Measurements from ENCODE around the gene ARHGEF6.

ARHGEF6 gene

DNA sequence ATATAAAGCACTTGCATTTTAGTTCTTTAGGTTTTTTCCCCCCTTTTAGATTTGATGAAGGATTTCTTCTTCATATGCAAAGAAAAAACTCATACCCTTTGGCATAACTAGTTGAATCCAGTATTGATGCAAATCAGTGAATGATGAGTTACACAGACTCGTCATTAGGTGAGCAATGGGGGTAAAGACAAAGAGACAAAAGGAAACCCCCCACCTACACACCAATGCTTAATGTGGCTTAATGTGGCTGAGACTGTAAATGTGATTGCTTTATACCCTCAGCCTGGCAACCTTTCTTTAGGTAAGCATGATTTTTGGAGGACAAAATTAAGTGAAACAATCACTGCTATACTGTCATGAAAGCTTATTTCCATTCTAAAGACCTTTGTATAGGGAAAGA is 93.3 kb downstream of the ARHGEF6 start:
- no peak for DNase-seq

DNA sequence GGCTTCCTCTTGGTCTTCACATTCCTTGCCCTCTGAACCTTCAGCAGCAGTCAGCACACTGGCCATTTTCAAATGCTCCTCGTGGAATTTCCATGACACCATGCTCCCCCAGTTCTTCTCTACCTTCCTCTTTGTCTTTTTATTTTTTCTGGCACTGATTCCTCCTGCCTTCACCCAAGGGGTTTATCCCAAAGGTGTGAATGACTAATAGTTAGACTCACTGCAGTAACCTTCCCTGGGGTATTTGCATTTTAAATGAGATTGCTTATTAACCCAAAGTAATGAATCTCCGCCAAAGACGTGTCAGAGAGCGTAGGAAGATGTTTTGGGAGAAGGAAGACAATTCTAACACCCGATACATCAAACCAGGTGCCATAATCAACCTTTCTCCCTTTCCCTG is 96.6 kb downstream of the ARHGEF6 start:
- no peak for DNase-seq

DNA sequence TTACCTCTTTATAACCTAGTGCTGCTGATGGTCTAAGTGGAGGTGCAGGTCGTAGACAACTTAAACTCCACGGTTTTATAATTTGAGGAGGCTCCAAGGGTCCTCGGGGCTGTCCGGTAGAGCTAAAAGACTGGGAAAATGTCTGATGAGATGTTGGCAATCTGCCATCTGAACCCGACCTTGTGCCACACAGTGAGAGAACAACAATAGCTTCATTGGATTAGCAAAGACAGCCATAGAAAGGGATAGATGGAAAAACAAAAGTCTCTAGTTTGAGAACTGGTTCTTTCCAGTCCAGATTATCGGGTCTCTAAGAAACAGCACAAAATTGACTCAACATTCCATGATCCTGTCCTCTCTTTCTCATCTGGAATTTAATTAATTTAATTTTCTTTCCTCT is 101.2 kb downstream of the ARHGEF6 start:
- DNase-seq = no peak

DNA sequence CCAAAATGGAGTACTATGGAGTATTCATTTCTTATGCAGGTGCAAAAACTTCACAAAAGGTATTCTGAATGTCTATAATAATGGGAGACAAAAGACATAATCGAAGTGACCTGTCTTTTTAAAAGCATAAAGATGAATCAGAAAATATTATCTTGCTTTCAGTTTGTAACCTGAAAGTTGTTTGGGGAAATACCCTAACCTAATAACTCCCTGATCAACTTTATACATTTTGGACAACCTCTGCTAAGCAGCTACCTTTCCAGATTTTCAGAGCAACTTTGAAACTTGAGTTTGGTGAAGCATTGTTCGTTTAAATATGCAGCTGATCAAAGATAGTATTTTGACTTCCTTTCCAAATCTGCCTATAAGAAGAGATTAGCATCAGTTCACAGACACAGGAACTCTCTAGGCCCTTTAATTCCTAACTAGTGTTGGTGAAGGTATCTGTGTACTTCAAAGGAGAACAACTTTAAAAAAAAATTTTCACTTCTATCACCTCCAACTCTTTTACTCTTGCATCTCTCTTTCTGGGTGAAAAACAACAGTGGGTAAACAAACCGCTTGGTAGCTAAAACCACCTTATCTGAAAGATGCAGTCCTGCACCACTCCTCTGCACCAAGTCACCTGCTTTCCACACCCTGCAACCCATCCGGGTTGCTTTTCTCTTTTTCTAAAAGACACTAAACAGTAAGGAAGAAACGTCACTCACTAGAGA is 106.3 kb downstream of the ARHGEF6 start:
- DNase-seq = no peak

DNA sequence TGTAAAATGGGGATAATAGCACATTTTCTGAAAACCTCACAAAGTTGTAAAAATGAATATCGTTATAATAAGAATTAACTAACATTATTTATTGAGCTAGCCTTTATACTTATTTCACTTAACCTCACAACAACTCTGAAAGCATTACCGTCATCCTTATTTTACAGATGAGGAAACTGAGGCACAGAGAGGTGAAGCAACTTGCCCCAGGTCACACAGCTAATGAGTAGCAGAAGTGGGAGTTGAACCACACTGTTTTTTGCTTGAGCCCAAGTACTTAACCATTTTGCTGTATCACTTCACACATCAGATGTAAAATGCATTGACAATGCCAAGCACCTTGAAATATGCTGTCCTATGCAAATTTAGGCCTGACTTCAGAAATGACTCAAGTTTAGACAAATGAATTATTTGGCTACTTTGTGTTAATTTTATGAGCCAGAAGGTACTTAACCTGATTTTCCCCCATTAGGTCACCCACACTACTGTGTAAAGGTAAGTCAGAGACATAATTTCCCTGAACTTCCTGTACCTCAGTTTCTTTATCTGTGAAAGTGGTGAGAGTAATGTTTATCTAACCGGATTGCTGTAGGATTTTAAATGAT is 109.6 kb downstream of the ARHGEF6 start:
- DNase-seq = no peak

DNA sequence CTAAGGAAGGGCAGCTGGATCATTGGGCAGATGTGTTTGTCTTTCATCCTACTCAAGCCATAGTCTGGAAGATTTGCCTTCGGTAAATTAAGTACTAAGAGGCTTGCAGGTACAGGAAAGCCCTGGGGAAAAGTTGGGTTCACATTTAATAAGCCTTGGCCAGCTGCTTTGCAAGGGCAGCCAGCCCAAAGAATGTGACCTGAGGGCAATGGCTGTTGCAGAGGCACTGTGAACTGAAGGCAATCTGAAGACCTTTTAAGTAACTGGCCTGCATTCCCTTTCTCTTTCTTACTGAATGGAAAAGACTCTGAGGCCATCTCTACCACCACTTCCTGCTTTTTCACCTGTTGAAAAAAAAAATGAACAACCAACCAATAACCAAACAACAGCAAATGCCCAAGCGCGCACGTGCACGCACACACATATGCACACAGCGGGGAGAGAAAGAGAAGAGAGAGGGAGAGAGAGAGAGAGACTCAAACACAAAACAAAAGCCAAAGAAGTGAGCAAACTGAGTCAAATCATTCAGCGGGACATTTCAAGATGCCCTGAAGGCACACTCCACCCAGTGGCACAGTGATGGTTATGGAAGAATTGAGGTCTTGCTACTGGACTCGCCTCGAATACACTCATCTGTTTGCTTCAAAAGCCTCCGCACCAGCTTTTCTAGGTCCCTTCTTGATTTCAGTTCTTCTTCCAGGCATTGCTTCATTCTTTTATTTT is 113.1 kb downstream of the ARHGEF6 start:
- no peak for DNase-seq

DNA sequence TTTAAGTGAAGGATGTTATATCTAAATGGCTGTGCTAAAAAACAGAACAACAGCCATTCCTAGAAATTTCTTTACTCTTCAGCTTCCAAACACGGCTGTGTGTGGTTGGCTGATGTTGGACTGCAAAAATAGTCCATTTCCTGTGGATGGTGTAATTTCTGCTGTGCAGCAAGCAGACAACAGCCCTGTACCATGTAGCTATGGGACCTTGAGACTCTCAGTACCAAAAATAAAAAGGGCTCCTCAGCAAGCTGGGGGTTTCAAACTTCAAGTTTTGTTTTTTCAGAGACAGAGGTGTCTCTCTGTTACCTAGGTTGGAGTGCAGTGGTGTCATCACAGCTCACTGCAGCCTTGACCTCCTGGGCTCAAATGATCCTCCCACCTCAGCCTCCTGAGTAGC is 114.6 kb downstream of the ARHGEF6 start:
- DNase-seq = no peak

DNA sequence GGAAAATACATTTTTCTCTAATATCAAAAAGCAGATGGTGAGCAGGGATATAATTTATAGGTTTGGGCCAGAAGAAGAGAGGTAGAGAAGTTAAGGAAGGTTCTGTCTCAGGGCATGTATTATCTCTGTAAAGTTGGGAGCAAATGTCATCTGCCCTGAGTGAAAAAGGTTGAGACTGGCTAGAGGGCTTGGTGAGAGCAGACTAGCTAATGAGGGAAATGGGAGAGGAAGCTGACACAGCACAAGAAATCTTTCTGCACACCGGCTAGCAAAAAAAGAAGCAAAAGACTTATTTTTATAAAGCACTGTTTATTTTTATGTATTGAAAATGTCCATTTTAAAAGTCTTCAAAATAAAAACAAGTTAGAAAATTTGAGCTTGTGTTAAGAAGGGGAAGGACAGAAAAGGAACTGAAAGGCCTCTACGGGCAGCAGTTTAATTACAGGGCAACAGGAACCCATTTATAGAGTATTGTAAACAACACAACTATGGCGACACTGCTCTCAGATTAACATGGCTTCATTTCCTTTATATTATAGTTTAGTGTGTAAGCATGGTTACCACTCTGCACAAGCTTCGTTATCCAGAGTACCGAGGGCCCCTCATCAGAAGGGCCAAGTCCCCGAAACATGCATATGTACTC is 115.4 kb downstream of the ARHGEF6 start:
- no peak for DNase-seq

DNA sequence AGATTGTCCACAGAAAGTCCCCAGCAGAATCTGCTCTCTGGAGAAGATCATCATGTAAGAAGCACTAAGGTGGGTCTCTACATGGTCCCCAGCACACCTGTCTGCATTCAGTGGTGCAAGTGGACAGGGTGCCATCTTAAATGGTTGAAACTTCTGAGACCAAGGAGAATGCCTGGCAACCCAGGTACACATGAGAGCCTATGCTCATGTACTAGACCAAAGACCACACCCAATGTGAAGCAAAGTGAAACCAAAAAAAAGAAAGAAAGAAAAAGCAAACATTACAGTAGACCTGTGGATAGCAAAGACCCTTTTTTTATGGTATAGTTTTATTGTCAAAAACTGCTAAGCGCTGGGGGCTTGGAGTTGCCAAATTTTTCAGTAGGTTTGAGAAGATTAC is 117.8 kb downstream of the ARHGEF6 start:
- DNase-seq = no peak

DNA sequence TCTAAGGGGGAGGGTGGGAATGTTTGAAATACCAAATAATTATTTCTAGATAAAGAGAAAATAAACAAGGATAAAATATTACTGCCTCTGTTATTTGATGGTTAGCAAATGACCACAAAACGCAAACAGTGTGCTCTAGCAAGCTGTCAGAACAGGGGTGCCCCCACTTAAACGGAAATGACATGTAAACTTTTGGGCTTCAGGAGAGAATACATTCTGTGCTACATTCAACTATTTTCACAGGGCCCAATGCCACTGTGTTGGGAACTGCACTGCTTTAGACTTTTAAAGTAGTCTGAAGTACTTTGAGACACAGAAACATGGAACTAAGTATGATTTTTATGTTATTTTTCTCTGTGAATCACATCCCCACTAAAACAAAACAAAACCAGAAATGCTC is 118.6 kb downstream of the ARHGEF6 start:
- no peak for DNase-seq

DNA sequence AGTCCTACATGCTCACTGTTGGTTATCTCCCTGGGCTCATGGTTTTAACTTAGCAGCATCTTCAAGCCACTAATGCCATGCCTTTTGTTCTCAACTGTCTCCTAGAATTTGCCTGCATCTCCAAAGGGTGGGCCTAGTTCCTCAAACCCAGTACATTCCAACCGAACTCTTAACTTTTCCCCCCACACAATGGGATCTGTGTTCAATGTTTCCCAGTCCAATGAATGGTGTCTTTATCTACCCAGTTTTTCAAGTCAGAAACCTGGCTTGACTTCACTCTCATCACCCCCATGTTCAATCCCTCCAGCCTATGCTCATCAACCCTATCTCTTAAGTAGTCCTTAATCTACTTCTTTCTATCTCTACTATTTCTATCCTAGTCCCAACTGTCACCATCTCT is 119.8 kb downstream of the ARHGEF6 start:
- no peak for DNase-seq

DNA sequence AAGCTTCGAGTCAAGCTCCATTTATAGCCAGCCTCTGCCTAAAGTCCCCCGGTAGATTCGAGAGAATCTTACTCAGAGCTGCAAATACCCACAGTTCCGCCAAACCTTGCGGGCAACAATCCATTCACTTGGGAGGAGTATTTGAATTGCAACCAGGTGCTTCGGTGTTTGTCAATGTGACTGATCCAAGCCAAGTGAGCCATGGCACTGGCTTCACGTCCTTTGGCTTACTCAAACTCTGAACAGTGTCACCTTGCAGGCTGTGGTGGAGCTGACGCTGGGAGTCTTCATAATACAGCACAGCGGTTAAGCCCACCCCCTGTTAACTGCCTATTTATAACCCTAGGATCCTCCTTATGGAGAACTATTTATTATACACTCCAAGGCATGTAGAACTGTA is 121.6 kb downstream of the ARHGEF6 start:
- no peak for DNase-seq

DNA sequence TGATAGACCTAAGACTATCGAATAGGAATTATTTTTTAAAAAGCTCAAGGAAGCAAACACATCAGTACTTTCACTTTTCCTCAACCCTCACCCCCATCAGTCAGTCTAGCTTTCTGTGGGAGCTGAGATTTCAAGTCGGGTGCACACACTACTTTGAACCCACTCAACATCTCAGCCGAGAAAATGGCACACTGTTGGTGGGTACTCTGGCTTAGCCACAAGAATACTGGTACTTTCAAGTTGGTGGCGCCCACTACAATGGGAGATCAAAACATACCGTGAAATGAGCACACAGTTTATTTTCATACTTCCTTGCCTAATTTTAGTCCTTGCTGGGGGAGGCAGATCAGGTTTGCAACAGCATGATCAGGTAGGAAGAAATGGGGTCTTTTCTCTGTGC is 122.6 kb downstream of the ARHGEF6 start:
- no peak for DNase-seq

DNA sequence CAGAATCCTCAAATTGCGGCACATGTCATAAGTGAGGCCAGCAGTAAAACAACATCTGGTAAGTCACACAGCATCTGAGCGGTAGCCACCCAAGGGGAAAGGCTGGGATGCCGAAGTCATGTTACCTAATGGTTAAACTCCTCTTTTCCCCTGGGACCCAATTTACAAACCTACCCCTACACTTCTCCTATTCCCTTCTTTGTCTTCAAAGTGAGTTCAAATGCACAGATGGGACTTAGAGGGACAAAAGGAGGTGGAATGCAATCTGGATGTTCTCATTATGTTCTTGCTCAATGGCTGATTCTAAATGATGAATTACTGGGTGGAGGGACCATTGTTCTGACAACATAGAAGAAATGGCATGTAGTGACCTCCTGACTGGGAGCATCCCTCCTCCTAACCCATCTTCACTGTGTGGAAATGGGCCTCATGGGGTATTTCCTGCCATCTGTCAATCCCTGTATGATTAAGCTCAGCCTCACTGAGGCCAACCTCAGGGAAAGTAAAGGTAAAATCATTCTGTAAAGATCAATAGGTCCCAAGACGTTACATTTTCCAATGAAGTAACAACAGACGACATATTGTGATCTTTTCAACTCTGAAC is 124.3 kb downstream of the ARHGEF6 start:
- DNase-seq = no peak

DNA sequence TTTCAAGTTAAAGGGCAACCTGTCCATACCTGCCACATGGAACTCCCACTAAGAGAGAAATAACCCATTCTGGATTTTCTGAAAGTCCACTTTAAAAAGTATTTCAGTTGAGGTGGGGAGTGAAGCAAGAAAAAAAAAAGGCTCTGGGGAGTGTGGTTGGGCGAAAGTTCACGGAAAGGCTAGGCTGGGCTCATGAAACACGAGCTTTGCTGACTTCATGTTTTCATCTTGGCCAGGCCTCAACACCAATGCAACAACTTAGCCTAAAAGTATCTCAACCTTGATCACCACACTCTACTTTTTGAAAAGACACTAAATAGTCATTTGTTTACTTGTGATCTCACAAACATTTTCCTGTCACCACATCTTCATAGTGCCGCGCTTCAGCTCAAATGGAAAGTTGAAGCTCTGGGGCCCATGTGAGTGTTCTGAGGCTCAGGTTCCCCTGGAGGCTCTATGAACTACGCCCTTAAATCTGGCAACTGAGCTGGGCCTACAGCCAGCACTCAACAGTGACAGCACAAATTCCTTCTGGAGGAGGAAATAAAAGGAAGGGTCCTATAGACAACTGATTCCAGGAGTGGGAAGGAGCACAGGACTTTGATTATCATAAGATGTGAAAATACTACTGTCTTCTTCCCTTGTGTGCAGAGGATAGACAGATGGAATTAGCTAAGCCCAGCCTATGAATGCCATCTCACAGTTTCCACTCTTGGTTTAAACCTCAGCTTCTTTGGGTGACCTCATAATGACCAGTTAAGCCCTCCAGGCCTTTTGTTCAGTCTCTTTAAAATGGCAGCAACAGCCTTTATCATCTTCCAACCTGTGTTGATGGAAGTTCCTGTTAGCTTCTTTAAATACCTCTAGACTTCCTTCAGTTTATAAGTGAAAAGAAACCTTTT is 127.7 kb downstream of the ARHGEF6 start:
- no peak for DNase-seq

DNA sequence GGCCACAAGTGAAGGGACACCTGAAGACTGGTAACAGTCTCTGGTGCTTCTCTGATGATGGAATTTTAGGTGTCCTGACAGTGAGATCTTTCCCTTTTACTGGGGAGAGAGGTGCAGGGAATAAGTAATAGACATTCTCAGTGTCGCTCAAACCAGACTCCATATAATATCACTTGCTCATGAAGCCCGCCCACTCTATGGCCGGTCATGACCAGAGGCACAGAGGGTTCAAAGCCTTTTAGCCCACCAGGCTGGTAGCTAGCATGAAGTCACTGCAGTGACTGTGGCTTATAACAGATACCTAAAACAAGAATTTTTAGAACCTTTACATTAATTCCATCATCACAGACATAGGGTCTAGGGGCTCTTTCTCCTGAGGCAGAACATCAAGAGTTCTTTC is 129.9 kb downstream of the ARHGEF6 start:
- no peak for DNase-seq

DNA sequence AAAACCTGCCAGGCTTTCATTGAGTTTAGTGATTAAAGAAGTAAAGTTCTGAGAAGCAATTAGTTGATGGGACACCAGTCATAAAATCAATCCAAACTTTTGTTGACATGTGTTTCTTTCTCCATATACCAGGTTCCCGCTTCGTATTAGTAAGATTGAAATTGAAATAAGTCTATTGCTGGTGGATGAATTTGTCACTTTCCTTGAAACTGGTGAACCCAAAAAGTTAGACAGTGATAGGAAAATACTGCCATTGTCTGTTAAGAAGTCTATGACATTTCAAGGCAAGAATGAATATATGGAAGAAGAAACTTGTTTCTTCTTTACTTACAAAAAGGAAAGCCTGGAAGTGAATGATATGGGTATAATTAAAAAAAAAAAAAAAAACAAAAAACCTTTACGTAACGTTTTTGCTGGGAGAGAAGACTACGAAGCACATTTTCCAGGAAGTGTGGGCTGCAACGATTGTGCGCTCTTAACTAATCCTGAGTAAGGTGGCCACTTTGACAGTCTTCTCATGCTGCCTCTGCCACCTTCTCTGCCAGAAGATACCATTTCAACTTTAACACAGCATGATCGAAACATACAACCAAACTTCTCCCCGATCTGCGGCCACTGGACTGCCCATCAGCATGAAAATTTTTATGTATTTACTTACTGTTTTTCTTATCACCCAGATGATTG is 132.9 kb downstream of the ARHGEF6 start, which contains the start of gene CD40LG:
CD40LG (plus strand) TSS at position 482 of the 684 bp plus-strand sequence; CDS start at position 573, 91 bp downstream.
- no peak for DNase-seq

DNA sequence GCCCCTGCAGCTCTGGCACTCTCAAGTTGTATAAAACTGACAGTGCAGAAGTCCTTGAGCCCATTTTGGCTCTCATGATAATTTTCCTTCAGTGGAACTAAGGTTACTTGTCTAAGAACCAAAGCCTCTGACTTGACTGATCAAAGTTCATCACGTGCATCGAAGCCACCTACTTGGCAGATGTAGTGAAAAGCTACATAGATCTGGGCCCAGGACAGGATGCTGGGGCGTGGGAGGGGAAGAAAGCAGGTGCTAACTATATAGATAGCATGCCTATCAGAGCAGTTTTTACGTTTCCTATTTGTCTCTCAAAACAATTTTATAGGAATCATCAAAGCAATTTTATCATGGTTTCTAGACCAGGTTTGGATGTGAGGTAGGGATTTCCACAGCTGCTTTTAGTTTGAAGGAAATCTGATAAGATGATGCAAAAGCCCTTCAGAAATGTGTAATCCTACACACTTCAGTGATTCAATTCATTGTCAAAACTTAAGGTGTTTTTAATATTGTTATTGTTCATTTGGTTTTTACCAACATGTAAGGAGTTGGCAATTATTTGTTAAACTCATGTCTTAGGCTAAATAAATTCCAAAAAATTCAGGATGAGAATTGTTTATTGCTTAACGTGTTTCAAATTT is 134.0 kb downstream of the ARHGEF6 start:
- DNase-seq = no peak

DNA sequence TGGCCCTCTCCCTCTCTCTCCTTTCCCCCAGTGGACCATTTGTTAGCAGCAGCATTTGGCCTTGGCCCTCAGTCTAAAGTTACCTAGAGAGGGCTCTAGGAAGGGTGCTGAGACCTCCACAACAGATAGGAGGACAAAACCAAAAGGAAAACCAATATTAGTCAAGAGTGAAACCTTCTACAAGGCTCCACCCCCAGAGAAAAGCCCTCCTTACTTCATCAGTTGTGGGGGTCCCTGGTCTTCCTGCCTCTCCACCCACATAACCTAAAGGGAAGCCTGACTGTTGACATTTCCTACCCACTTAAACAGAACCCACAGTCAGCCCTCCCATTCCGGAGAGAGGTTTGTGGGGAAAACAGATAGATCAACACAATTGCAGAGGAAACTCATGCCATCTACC is 137.5 kb downstream of the ARHGEF6 start:
- no peak for DNase-seq

DNA sequence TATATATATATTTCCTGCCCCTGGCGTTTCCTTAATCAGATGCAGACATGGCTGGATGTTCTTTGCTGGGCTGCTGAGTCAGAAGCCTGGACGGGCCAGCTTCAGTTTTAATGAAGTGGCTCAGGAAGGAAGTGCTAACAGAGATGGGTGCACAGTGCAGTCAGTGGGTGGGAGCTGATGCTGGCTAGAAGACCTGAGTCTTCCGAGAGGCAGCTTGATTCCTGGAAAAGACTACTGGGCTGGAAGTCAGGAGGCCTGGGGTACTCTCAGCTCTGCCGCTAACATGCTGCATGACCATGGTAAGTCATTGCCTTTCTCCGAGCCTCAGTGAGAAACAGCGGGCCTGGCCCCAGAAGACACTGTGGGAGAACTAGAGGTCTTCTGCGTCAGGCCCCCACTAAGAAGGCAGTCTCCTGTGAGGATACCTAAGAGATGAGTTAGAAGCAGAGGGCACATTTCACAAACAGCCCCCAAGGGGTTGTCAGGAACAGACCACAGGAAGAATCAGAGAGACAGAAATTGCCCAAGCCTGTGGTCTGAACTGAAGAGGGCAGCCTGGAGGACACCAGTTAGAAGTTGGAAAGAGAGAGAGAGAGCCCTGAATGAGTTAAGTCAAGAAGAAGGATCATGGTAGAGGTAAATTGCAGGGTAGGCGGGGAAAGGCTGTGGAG is 141.1 kb downstream of the ARHGEF6 start:
- DNase-seq = no peak

Data from NCI-H2029 treated with DMSO at 0.1 percent for 48 hours (cell line).